SJSA1 (cell line): Measurements from ENCODE around the gene RPS6KA2. TPM values are rescaled to one million over a fixed set of nuclear protein-coding genes. Genes with fewer than 3 reads are reported as not detected.
"Not testable (repeated sequence)": the region's sequence is repeated elsewhere in the genome, so short reads cannot be mapped to it uniquely, and the experiment has no call there.

ENCODE experiments used
- DNase-seq, 2 experiments: peaks; one replicate each; pipeline ENCODE4 v3.0.0-alpha.2; 2015 to 2020; ENCODE audit warnings: low spot score in 2 of 2, low read depth in 1 of 2
- H3K27ac ChIP-seq: fragments of 250-450 bp; sonication (Bioruptor Pico); 2 replicates; pipeline ENCODE4 v1.5.1; 2020; ENCODE audit warnings: mild to moderate bottlenecking, moderate library complexity
- H3K27me3 ChIP-seq: fragments of 250-450 bp; sonication (Bioruptor Pico); replicated peaks from 2 replicates; pipeline ENCODE4 v1.5.1; 2020; ENCODE audit warnings: mild to moderate bottlenecking, moderate library complexity
- H3K36me3 ChIP-seq: fragments of 250-450 bp; sonication (Bioruptor Pico); 2 replicates; pipeline ENCODE4 v1.5.1; 2020; ENCODE audit warnings: mild to moderate bottlenecking
- H3K4me1 ChIP-seq: fragments of 250-450 bp; sonication (Bioruptor Pico); replicated peaks from 2 replicates; pipeline ENCODE4 v1.6.1; 2021; ENCODE audit warnings: mild to moderate bottlenecking
- H3K4me3 ChIP-seq: fragments of 250-450 bp; sonication (Bioruptor Pico); 2 replicates; pipeline ENCODE4 v1.5.1; 2020; ENCODE audit warnings: mild to moderate bottlenecking
- H3K9me3 ChIP-seq: fragments of 250-450 bp; sonication (Bioruptor Pico); replicated peaks from 2 replicates; pipeline ENCODE4 v1.5.1; 2020; ENCODE audit warnings: mild to moderate bottlenecking
- total RNA-seq: library from RNA; depleted of rRNA; stranded (reverse); fragments of >200 nt; shearing (Covaris generic); gene quantifications from 2 replicates; pipeline ENCODE4 v1.2.3, GENCODE V29; 2014

Gene RPS6KA2
- total RNA-seq, 1 experiment from 2014 or later: 16.2 TPM

GRCh38 chr6:166412156-166412910 lies 214.7 kb downstream of the RPS6KA2 start:
- no peak for DNase-seq
- H3K27me3 ChIP-seq: no peaks in the 10 kb centered on the region
- no peak overlapping the region for H3K4me3 ChIP-seq
- H3K27ac ChIP-seq: no peak overlapping the region
- H3K4me1 ChIP-seq: no peaks in the 10 kb centered on the region
- H3K36me3 ChIP-seq: no peaks in the 10 kb centered on the region
- H3K9me3 ChIP-seq: no peaks in the 10 kb centered on the region

- no peak for DNase-seq
- Histone ChIP-seq H3K4me1 (no peaks in the 10 kb centered on the region), H3K36me3 (no peaks in the 10 kb centered on the region), H3K4me3 (no peak overlapping the region), H3K9me3 (no peaks in the 10 kb centered on the region), H3K27ac (no peak overlapping the region), H3K27me3 (no peaks in the 10 kb centered on the region)
These were observed 215.3 kb downstream of the RPS6KA2 start for GRCh38 chr6:166411721-166412151.

- no peaks in the 10 kb centered on the region for H3K9me3 ChIP-seq
- no peaks in the 10 kb centered on the region for H3K4me1 ChIP-seq
- no peak for DNase-seq
- no peaks in the 10 kb centered on the region for H3K36me3 ChIP-seq
- no peaks in the 10 kb centered on the region for H3K27me3 ChIP-seq
- no peak overlapping the region for H3K27ac ChIP-seq
- no peak overlapping the region for H3K4me3 ChIP-seq
These were observed 215.8 kb downstream of the RPS6KA2 start for GRCh38 chr6:166411271-166411670.

GRCh38 chr6:166410426-166410935 lies 216.6 kb downstream of the RPS6KA2 start:
- H3K4me1 ChIP-seq: no peaks in the 10 kb centered on the region
- no peaks in the 10 kb centered on the region for H3K27me3 ChIP-seq
- DNase-seq: no peak
- no peak overlapping the region for H3K4me3 ChIP-seq
- no peaks in the 10 kb centered on the region for H3K9me3 ChIP-seq
- H3K27ac ChIP-seq: no peak overlapping the region
- H3K36me3 ChIP-seq: no peaks in the 10 kb centered on the region

GRCh38 chr6:166408936-166409755 lies 217.9 kb downstream of the RPS6KA2 start:
- H3K27me3 ChIP-seq: no peaks in the 10 kb centered on the region
- H3K4me1 ChIP-seq: no peaks in the 10 kb centered on the region
- no peak overlapping the region for H3K4me3 ChIP-seq
- no peaks in the 10 kb centered on the region for H3K9me3 ChIP-seq
- no peaks in the 10 kb centered on the region for H3K36me3 ChIP-seq
- DNase-seq: no peak
- no peak overlapping the region for H3K27ac ChIP-seq

GRCh38 chr6:166406197-166406596 lies 220.9 kb downstream of the RPS6KA2 start:
- H3K27ac ChIP-seq: no peak overlapping the region
- H3K4me3 ChIP-seq: no peak overlapping the region
- H3K36me3 ChIP-seq: no peaks in the 10 kb centered on the region
- DNase-seq: no peak
- H3K27me3 ChIP-seq: no peaks in the 10 kb centered on the region
- H3K9me3 ChIP-seq: no peaks in the 10 kb centered on the region
- H3K4me1 ChIP-seq: no peaks in the 10 kb centered on the region

- no peak for DNase-seq
- Histone ChIP-seq H3K27ac (no peak overlapping the region), H3K9me3 (no peaks in the 10 kb centered on the region), H3K27me3 (no peaks in the 10 kb centered on the region), H3K4me1 (no peaks in the 10 kb centered on the region), H3K36me3 (no peaks in the 10 kb centered on the region), H3K4me3 (no peak overlapping the region)
These were observed 221.7 kb downstream of the RPS6KA2 start for GRCh38 chr6:166405386-166405785.

- DNase-seq: no peak
- Histone ChIP-seq H3K27ac (no peak overlapping the region), H3K4me1 (no peaks in the 10 kb centered on the region), H3K36me3 (no peaks in the 10 kb centered on the region), H3K4me3 (no peak overlapping the region), H3K9me3 (no peaks in the 10 kb centered on the region), H3K27me3 (no peaks in the 10 kb centered on the region)
These were observed 224.3 kb downstream of the RPS6KA2 start for GRCh38 chr6:166402582-166403277.

GRCh38 chr6:166400649-166401250 lies 226.3 kb downstream of the RPS6KA2 start:
- not testable (repeated sequence) for H3K4me3 ChIP-seq, H3K4me1 ChIP-seq, H3K27ac ChIP-seq, H3K9me3 ChIP-seq, H3K27me3 ChIP-seq, H3K36me3 ChIP-seq
- DNase-seq: peak; percentile 61 to 71

- no peak for DNase-seq
- Histone ChIP-seq H3K27me3 (no peaks in the 10 kb centered on the region), H3K36me3 (no peaks in the 10 kb centered on the region), H3K27ac (no peak overlapping the region), H3K4me3 (no peak overlapping the region), H3K9me3 (no peaks in the 10 kb centered on the region), H3K4me1 (no peaks in the 10 kb centered on the region)
These were observed 226.9 kb downstream of the RPS6KA2 start for GRCh38 chr6:166400181-166400580.

- H3K27me3 ChIP-seq: 0 out of 2 replicates have a peak, but pooled peaks cover 4% of the 10 kb centered on the region
- H3K9me3 ChIP-seq: no peaks in the 10 kb centered on the region
- no peaks in the 10 kb centered on the region for H3K4me1 ChIP-seq
- H3K4me3 ChIP-seq: no peak overlapping the region
- DNase-seq: no peak
- H3K27ac ChIP-seq: no peak overlapping the region
- no peaks in the 10 kb centered on the region for H3K36me3 ChIP-seq
These were observed 228.7 kb downstream of the RPS6KA2 start for GRCh38 chr6:166398348-166398747.

GRCh38 chr6:166397849-166398248 lies 229.2 kb downstream of the RPS6KA2 start:
- Histone ChIP-seq H3K4me1 (no peaks in the 10 kb centered on the region), H3K9me3 (no peaks in the 10 kb centered on the region), H3K27me3 (0 out of 2 replicates have a peak, but pooled peaks cover 4% of the 10 kb centered on the region), H3K27ac (no peak overlapping the region), H3K4me3 (no peak overlapping the region), H3K36me3 (no peaks in the 10 kb centered on the region)
- no peak for DNase-seq

- H3K27ac ChIP-seq: no peak overlapping the region
- H3K36me3 ChIP-seq: no peaks in the 10 kb centered on the region
- H3K9me3 ChIP-seq: no peaks in the 10 kb centered on the region
- DNase-seq: no peak
- H3K4me3 ChIP-seq: no peak overlapping the region
- H3K27me3 ChIP-seq: 0 out of 2 replicates have a peak, but pooled peaks cover 4% of the 10 kb centered on the region
- H3K4me1 ChIP-seq: no peaks in the 10 kb centered on the region
These were observed 231.3 kb downstream of the RPS6KA2 start for GRCh38 chr6:166395778-166396177.
